Measurements from ENCODE around the gene F8. TPM values are rescaled to one million over a fixed set of nuclear protein-coding genes. Genes with fewer than 3 reads are reported as not detected.
"Not testable (repeated sequence)": the region's sequence is repeated elsewhere in the genome, so short reads cannot be mapped to it uniquely, and the experiment has no call there.

F8 gene
- total RNA-seq, 2 experiments from 2014 or later, result 4.1 to 4.2 TPM

DNA sequence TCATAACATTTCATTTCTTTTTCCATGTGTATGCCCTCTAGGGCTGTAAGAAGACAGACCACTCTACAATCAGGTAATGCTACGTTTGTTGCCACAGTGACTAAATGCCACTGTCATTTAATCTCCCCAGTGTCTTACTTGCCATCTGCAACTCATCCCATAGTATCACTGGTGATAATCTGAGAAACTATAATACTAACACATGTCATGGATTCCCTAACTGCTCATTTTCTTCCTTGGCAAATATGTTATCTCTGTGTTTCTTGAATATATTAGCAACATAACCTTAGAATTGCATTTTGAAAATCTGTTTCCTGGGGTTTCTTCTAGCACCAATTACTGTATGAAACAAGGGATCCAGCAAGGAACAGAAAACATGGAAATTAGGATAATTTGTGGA is 130.2 kb downstream of the F8 start:
- ChIA-PET POLR2A (no interaction called here), CTCF (no interaction called here)
- Mint-ChIP-seq H3K9me3 (ENCODE audit: insufficient read depth) (no peaks in the 10 kb centered on the region), H3K27ac (no peak overlapping the region), H3K36me3 (ENCODE audit: low read depth) (no peaks in the 10 kb centered on the region), H3K4me3 (no peak overlapping the region), H3K4me1 (ENCODE audit: low read depth) (peaks cover 6% of the 10 kb centered on the region), H3K27me3 (ENCODE audit: low read depth) (peaks cover 7% of the 10 kb centered on the region)
- DNase-seq (no peak), ATAC-seq (no peak)

GRCh38 chrX:154890990-154891639 is 131.4 kb downstream of the F8 start:
- DNase-seq (no peak), ATAC-seq (no peak)
- Mint-ChIP-seq H3K36me3 (ENCODE audit: low read depth) (no peaks in the 10 kb centered on the region), H3K9me3 (ENCODE audit: insufficient read depth) (no peaks in the 10 kb centered on the region), H3K27me3 (ENCODE audit: low read depth) (peaks cover 7% of the 10 kb centered on the region), H3K4me3 (no peak overlapping the region), H3K27ac (no peak overlapping the region), H3K4me1 (ENCODE audit: low read depth) (peaks cover 2% of the 10 kb centered on the region)
- ChIA-PET POLR2A (no interaction called here), CTCF (interaction anchor here (1.0 kb wide), 1 partner anchor 26 kb away, joined by 3 read pairs; no protein-coding TSS in a partner anchor)

- H3K4me3 Mint-ChIP-seq; CTCF ChIA-PET; H3K4me1 Mint-ChIP-seq (ENCODE audit: low read depth); H3K9me3 Mint-ChIP-seq (ENCODE audit: insufficient read depth); H3K27me3 Mint-ChIP-seq (ENCODE audit: low read depth); H3K36me3 Mint-ChIP-seq (ENCODE audit: low read depth); DNase-seq; POLR2A ChIA-PET; H3K27ac Mint-ChIP-seq: not testable (repeated sequence)
- peak; percentile 78 for ATAC-seq
Measured at GRCh38 chrX:154886789-154887221, 135.7 kb downstream of the F8 start.

GRCh38 chrX:154886069-154886788 is 136.3 kb downstream of the F8 start, which contains the start of gene F8A1:
Gene F8A1, plus strand, starts transcription at chrX:154886355. Its CDS starts 20 bp downstream, at chrX:154886375.
- H3K4me3 Mint-ChIP-seq; H3K9me3 Mint-ChIP-seq (ENCODE audit: insufficient read depth); POLR2A ChIA-PET; DNase-seq; H3K4me1 Mint-ChIP-seq (ENCODE audit: low read depth); CTCF ChIA-PET; H3K36me3 Mint-ChIP-seq (ENCODE audit: low read depth); H3K27me3 Mint-ChIP-seq (ENCODE audit: low read depth); H3K27ac Mint-ChIP-seq: not testable (repeated sequence)
- ATAC-seq, result peak; percentile 69

- H3K36me3 Mint-ChIP-seq (ENCODE audit: low read depth); H3K27ac Mint-ChIP-seq; DNase-seq; ATAC-seq; H3K27me3 Mint-ChIP-seq (ENCODE audit: low read depth); CTCF ChIA-PET; H3K9me3 Mint-ChIP-seq (ENCODE audit: insufficient read depth); H3K4me1 Mint-ChIP-seq (ENCODE audit: low read depth); POLR2A ChIA-PET; H3K4me3 Mint-ChIP-seq: not testable (repeated sequence)
Measured at GRCh38 chrX:154885549-154885948, 137.0 kb downstream of the F8 start.

DNA sequence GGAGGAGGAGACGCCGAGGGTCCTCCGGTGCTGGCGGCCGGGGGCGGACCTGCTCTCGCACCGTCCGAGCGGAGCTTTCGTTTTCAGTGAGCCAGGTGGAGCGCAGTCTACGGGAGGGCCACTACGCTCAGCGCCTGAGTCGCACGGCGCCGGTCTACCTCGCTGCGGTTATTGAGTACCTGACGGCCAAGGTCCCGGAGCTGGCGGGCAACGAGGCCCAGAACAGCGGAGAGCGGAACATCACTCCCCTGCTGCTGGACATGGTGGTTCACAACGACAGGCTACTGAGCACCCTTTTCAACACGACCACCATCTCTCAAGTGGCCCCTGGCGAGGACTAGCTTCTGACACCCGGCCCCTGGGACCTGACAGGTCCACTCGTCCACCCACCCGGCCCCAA is 137.5 kb downstream of the F8 start:
- H3K36me3 Mint-ChIP-seq (ENCODE audit: low read depth); ATAC-seq; H3K9me3 Mint-ChIP-seq (ENCODE audit: insufficient read depth); POLR2A ChIA-PET; H3K27me3 Mint-ChIP-seq (ENCODE audit: low read depth); H3K4me1 Mint-ChIP-seq (ENCODE audit: low read depth); CTCF ChIA-PET; DNase-seq; H3K4me3 Mint-ChIP-seq; H3K27ac Mint-ChIP-seq: not testable (repeated sequence)

DNA sequence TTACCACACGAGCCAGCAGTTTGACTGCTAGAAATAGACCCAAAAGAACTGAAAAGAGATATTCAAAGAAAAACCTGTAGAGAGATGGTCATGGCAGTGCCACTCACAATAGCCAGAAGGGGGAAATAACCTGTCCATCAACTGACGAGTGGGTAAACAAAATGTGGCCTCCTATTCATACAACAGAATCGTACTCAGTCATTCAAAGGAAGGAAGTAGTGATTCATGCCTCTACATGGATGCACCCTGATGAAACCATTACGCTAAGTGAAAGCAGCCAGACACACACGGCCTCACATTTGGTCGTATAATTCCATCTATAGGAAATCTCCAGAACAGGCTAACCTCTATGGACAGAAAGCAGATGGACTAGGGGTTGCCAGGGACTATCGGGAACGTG is 138.5 kb downstream of the F8 start:
- POLR2A ChIA-PET; CTCF ChIA-PET; H3K4me1 Mint-ChIP-seq (ENCODE audit: low read depth); H3K9me3 Mint-ChIP-seq (ENCODE audit: insufficient read depth); ATAC-seq; H3K27me3 Mint-ChIP-seq (ENCODE audit: low read depth); H3K4me3 Mint-ChIP-seq; DNase-seq; H3K27ac Mint-ChIP-seq; H3K36me3 Mint-ChIP-seq (ENCODE audit: low read depth): not testable (repeated sequence)

- ATAC-seq (no peak), DNase-seq (no peak)
- Mint-ChIP-seq H3K9me3 (ENCODE audit: insufficient read depth) (peaks cover 1% of the 10 kb centered on the region), H3K27me3 (ENCODE audit: low read depth) (peaks cover under 1% of the 10 kb centered on the region), H3K4me1 (ENCODE audit: low read depth) (no peaks in the 10 kb centered on the region), H3K36me3 (ENCODE audit: low read depth) (no peaks in the 10 kb centered on the region), H3K27ac (no peak overlapping the region), H3K4me3 (no peak overlapping the region)
- ChIA-PET CTCF (no interaction called here), POLR2A (no interaction called here)
Measured at GRCh38 chrX:154873329-154873728, 149.2 kb downstream of the F8 start.

GRCh38 chrX:154868522-154868921 is 154.0 kb downstream of the F8 start:
- H3K4me3 Mint-ChIP-seq; H3K9me3 Mint-ChIP-seq (ENCODE audit: insufficient read depth); CTCF ChIA-PET; H3K27ac Mint-ChIP-seq; H3K27me3 Mint-ChIP-seq (ENCODE audit: low read depth); ATAC-seq; H3K36me3 Mint-ChIP-seq (ENCODE audit: low read depth); H3K4me1 Mint-ChIP-seq (ENCODE audit: low read depth); POLR2A ChIA-PET; DNase-seq: not testable (repeated sequence)

DNA sequence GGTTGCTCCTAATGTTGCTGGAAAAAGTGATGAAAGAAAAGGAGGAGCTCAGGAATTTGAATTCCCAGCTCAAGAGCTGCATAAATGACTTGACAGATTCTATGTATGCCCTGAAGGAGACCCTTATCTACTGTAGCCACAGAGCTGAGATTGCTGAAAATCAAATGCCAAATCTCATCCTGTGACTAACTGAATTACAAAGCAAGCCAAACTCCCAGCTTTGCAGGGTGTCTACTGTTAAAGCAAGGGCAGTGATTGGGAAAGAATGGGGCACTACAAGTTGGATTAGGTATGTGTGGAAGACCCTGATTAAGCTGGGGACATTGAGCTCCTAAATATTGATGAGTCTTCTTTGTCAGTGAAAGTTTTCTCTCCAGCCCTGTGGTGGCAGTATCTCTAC is 167.3 kb downstream of the F8 start:
- ATAC-seq (no peak), DNase-seq (no peak)
- Mint-ChIP-seq H3K9me3 (ENCODE audit: insufficient read depth) (no peaks in the 10 kb centered on the region), H3K36me3 (ENCODE audit: low read depth) (no peaks in the 10 kb centered on the region), H3K27ac (no peak overlapping the region), H3K4me1 (ENCODE audit: low read depth) (no peaks in the 10 kb centered on the region), H3K27me3 (ENCODE audit: low read depth) (no peaks in the 10 kb centered on the region), H3K4me3 (no peak overlapping the region)
- ChIA-PET POLR2A (no interaction called here), CTCF (no interaction called here)

GRCh38 chrX:154850957-154851611 is 171.4 kb downstream of the F8 start:
- POLR2A ChIA-PET, result no interaction called here
- DNase-seq (no peak), ATAC-seq (no peak)
- Mint-ChIP-seq H3K36me3 (ENCODE audit: low read depth) (no peaks in the 10 kb centered on the region), H3K4me3 (no peak overlapping the region), H3K9me3 (ENCODE audit: insufficient read depth) (no peaks in the 10 kb centered on the region), H3K27ac (no peak overlapping the region), H3K4me1 (ENCODE audit: low read depth) (no peaks in the 10 kb centered on the region), H3K27me3 (ENCODE audit: low read depth) (peaks cover 4% of the 10 kb centered on the region)
- CTCF ChIA-PET, result no interaction called here

DNA sequence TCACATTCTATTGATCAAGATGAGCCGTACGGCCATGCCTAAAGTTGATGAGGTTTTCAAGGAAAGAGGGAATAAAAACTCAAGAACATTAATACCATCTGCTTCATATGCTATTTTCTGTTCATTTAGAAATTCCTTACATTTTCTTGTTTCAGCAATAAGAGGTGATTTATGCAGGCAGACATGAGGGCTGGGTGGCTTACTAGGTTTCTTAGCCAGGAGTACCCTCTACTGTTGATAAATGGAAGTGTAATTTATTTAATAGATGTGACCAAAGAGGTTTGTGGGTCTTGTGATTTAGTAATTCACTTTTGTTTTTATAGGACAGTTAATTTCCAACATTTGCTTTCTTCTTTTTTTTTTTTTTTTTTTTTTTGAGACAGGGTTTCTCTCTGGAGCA is 181.7 kb downstream of the F8 start:
- peak; percentile 64 for ATAC-seq
- Mint-ChIP-seq H3K27ac (no peak overlapping the region), H3K36me3 (ENCODE audit: low read depth) (no peaks in the 10 kb centered on the region), H3K27me3 (ENCODE audit: low read depth) (peaks cover 3% of the 10 kb centered on the region), H3K4me1 (ENCODE audit: low read depth) (peaks cover 12% of the 10 kb centered on the region), H3K9me3 (ENCODE audit: insufficient read depth) (no peaks in the 10 kb centered on the region), H3K4me3 (no peak overlapping the region)
- DNase-seq, result peak; percentile 28
- CTCF ChIA-PET, result interaction anchor here (1.0 to 2.9 kb wide), 3 partner anchors 91 to 123 kb away, joined by 5 to 26 read pairs (median 6); partner anchors contain the start of gene GAB3
- POLR2A ChIA-PET, result no interaction called here
